Mononuclear cell (primary cell): ENCODE results near the gene SCO1. TPM values are rescaled to one million over a fixed set of nuclear protein-coding genes. Genes with fewer than 3 reads are reported as not detected.
"Not testable (repeated sequence)": the region's sequence is repeated elsewhere in the genome, so short reads cannot be mapped to it uniquely, and the experiment has no call there.

Source experiments
- H3K27me3 ChIP-seq: 2 replicates; pipeline ENCODE4 v1.6.0; 2011; ENCODE audit warnings: low read length, control low read depth; ENCODE audit not compliant: insufficient read depth
- H3K4me1 ChIP-seq: 2 replicates; pipeline ENCODE4 v1.5.1; 2011; ENCODE audit warnings: mild to moderate bottlenecking, low read length, control low read depth; ENCODE audit not compliant: insufficient read depth
- H3K4me3 ChIP-seq: 2 replicates; pipeline ENCODE4 v1.5.1; 2011; ENCODE audit warnings: mild to moderate bottlenecking, low read length, moderate library complexity
- H3K9me3 ChIP-seq: 2 replicates; pipeline ENCODE4 v1.5.1; 2011; ENCODE audit warnings: low read depth, mild to moderate bottlenecking, control low read depth, low read length
- total RNA-seq: library from RNA; depleted of rRNA; stranded (reverse); fragments of >200 nt; gene quantifications from one replicate; pipeline ENCODE4 v1.2.3, GENCODE V29; 2012

Gene SCO1
- 17.1 TPM for total RNA-seq

- Histone ChIP-seq H3K4me3 (peak within 1 kb of the TSS; percentile 78), H3K27me3 (no peaks in the 10 kb centered on the region), H3K9me3 (no peaks in the 10 kb centered on the region), H3K4me1 (peaks cover 44% of the 10 kb centered on the region)
Measured at GRCh38 chr17:10697092-10698081, at the start of gene SCO1, which contains the start of gene ADPRM. Gene SCO1 (minus strand): TSS chr17:10697533. CDS start chr17:10697507, 26 bp downstream. Gene ADPRM (plus strand): TSS chr17:10697594. CDS start chr17:10704927, 7,333 bp downstream.

- H3K4me1 ChIP-seq: peaks cover 5% of the 10 kb centered on the region
- no peak overlapping the region for H3K4me3 ChIP-seq
- H3K9me3 ChIP-seq: no peaks in the 10 kb centered on the region
- H3K27me3 ChIP-seq: no peaks in the 10 kb centered on the region
Measured at GRCh38 chr17:10745231-10745630, 47.9 kb upstream of the SCO1 start.

GRCh38 chr17:10744501-10745000, 47.2 kb upstream of the SCO1 start:
- Histone ChIP-seq H3K9me3 (no peaks in the 10 kb centered on the region), H3K27me3 (no peaks in the 10 kb centered on the region), H3K4me3 (no peak overlapping the region), H3K4me1 (peaks cover 5% of the 10 kb centered on the region)

- Histone ChIP-seq H3K27me3 (no peaks in the 10 kb centered on the region), H3K4me1 (peaks cover 5% of the 10 kb centered on the region), H3K4me3 (no peak overlapping the region), H3K9me3 (no peaks in the 10 kb centered on the region)
Measured at GRCh38 chr17:10743316-10744009, 46.1 kb upstream of the SCO1 start.

DNA sequence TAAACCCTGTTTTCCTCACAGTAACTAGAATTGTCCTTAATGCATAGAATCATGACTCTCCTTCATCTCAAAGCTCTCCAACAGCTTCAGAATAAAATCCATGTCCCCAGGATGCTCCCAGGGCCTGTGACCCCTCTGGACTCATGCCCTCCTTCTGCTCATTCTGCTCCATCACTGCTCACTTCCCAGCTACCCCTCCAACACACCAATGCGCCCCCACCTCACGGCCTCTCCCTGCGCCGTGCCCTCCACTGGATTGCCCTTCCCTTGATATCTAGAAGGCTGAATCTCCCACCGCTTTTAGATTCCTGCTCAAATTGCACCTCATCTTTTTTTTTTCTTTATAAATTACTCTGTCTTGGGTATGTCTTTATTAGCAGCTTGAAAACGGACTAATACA, 45.1 kb upstream of the SCO1 start:
- Histone ChIP-seq H3K9me3 (no peaks in the 10 kb centered on the region), H3K4me3 (no peak overlapping the region), H3K4me1 (peaks cover 5% of the 10 kb centered on the region), H3K27me3 (no peaks in the 10 kb centered on the region)

DNA sequence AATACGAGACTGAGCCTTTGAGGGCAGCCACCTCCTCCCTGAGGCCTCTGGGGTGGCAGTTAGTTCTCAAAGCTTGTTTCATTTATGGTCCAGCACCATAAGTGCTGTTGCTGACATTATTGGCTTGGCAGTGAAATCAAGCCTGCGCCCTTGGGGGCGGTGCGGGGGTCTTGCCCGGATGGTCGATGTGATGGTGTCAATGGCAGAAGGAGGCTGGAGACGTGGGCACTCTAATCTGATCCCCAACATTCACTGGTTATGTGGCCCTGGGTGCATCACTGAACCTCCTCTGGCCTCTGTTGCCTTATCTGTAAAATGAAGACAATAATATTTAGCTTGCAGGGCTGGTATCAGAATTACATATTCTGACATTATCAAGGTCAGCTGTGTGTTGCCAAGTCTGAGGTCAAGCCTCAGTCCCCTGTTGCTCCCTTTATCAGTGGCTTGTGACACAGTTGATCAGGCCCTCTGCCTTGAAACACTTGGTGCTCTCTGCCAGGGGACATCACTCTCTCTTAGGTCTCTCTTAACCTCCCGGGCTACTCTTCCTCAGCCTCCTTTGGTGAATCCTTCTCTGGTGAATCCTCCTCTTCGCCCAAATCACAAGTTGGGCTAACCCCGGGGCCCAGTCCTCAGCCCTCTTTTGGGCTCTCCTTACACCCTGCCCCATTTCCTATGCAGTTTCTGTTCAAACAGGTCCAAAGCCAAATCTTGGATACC, 44.2 kb upstream of the SCO1 start:
- Histone ChIP-seq H3K27me3 (no peaks in the 10 kb centered on the region), H3K4me3 (no peak overlapping the region), H3K4me1 (peaks cover 8% of the 10 kb centered on the region), H3K9me3 (no peaks in the 10 kb centered on the region)

DNA sequence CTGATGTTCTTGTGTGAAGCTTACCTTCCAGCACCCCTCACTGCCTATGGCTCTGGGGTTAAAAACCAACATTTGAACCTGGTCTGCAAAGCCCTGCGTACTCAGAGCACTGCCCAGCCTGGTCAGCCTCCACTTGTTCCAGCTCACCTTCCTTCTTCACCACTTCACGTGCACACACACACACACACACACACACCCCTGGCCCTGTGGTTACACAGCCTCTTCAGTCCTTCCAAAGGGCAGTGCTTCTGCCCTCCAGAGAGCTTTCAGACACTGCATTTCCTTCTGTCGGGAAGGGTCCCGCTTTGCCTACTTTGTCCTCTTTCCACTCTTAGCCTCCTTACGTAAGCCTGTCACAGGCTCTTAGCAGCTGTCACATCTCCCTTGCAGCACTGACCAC, 42.1 kb upstream of the SCO1 start:
- no peaks in the 10 kb centered on the region for H3K9me3 ChIP-seq
- H3K27me3 ChIP-seq: no peaks in the 10 kb centered on the region
- peaks cover 7% of the 10 kb centered on the region for H3K4me1 ChIP-seq
- no peak overlapping the region for H3K4me3 ChIP-seq

GRCh38 chr17:10738521-10739258, 41.4 kb upstream of the SCO1 start:
- H3K27me3 ChIP-seq: no peaks in the 10 kb centered on the region
- H3K4me3 ChIP-seq: no peak overlapping the region
- H3K9me3 ChIP-seq: no peaks in the 10 kb centered on the region
- peaks cover 3% of the 10 kb centered on the region for H3K4me1 ChIP-seq

DNA sequence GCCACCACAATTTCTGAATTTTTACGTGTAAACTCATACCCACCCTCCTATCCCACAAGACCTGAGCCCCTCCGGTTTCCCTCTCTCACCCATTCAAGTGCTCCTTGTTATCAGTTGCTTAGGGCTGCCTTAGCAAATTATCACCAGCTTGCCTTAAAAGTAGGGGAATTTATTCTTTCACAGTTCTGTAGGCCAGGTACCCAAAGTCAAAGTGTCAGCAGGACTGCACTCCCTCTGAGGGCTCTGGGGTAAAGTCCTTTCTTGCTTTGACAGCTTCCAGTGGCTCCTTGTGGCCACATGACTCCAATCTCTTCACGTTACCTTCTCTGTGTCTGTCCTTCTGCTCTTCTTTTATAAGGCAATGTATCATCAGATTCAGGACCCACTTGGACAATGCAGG, 40.4 kb upstream of the SCO1 start:
- H3K4me1 ChIP-seq: peaks cover 3% of the 10 kb centered on the region
- H3K4me3 ChIP-seq: no peak overlapping the region
- no peaks in the 10 kb centered on the region for H3K9me3 ChIP-seq
- no peaks in the 10 kb centered on the region for H3K27me3 ChIP-seq

DNA sequence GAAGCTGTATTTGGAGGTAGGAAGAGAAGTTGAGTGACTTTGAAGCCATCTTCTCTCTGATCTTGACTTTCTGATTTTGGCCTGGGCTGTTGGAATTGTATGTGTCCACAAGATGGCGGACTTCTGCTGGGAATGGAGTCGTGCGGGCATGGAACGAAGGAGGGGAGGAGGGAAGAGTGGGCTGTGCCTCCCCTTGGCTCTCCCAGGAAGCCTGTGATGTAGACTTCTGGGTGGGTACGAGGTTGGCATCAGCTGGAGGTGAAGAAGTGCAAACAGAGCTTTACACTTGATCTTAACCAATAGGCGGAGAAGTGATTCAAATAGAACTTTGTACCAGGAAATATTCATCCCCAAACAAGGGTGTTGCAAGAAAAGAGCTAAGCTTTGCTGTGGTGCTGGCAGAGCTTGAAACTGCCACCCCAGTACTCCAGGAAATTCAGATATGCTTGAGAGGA, 39.9 kb upstream of the SCO1 start:
- Histone ChIP-seq H3K9me3 (no peaks in the 10 kb centered on the region), H3K27me3 (no peaks in the 10 kb centered on the region), H3K4me1 (peaks cover 3% of the 10 kb centered on the region), H3K4me3 (no peak overlapping the region)

GRCh38 chr17:10735821-10736220, 38.5 kb upstream of the SCO1 start:
- peaks cover 3% of the 10 kb centered on the region for H3K4me1 ChIP-seq
- H3K27me3 ChIP-seq: no peaks in the 10 kb centered on the region
- H3K9me3 ChIP-seq: no peaks in the 10 kb centered on the region
- H3K4me3 ChIP-seq: no peak overlapping the region

DNA sequence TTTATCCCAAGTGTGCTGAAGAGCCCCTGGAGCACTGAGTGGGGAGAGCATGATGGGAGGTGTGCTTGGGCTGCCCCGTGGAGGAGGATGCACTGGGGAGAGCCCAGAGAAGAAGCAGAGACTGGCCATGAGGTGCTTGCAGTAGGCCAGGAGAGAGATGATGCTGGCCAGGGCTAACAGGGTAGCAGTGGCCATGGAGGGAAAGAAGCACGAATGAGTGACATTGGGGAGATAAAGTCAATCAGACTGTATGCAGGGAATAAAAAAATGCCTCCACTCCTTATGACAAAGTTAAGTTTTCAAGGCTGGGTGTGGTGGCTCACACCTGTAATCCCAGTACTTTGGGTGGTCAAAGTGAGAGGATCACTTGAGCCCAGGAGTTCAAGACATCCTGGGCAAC, 37.9 kb upstream of the SCO1 start:
- peaks cover 5% of the 10 kb centered on the region for H3K4me1 ChIP-seq
- H3K27me3 ChIP-seq: no peaks in the 10 kb centered on the region
- H3K9me3 ChIP-seq: no peaks in the 10 kb centered on the region
- H3K4me3 ChIP-seq: no peak overlapping the region

DNA sequence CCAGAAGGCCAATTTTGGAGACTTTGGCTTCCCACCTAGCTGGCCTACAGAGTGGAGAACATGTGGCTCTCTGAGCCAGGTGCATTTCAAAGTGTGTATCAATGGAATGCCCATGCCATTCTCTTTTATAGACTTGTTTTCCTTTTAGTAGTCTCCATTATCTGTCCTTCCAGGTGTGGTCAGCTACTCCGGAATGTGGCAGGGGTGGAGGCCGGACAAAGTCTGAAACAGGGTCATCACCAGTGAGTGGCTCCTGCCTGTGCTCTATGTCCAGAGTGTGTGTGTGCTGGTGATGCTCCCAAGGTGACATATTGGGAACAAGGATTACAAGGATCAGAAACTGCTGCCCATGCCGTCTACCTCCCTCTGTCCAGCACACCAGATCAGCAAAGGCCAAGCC, 36.3 kb upstream of the SCO1 start:
- peaks cover 7% of the 10 kb centered on the region for H3K4me1 ChIP-seq
- no peaks in the 10 kb centered on the region for H3K27me3 ChIP-seq
- no peaks in the 10 kb centered on the region for H3K9me3 ChIP-seq
- no peak overlapping the region for H3K4me3 ChIP-seq

DNA sequence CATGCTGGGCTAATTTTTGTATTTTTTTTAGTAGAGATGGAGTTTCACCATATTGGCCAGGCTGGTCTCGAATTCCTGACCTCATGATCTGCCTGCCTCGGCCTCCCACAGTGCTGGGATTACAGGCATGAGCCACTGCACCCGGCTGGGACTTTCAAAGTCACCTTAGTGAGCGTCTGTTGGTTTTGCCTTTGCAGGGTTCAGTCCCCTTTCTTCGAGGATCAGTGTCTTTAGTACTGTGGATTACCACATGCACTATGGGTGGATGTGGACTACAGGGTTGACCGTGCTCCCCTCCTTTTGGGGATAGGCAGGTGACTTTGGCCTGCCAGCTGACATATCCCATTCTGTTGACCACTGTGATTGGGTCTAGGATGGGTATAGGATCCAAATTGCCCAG, 34.8 kb upstream of the SCO1 start:
- H3K27me3 ChIP-seq, H3K9me3 ChIP-seq, H3K4me3 ChIP-seq, H3K4me1 ChIP-seq: not testable (repeated sequence)
